ENCODE data around the gene PLEKHM3.

The PLEKHM3 gene

DNA sequence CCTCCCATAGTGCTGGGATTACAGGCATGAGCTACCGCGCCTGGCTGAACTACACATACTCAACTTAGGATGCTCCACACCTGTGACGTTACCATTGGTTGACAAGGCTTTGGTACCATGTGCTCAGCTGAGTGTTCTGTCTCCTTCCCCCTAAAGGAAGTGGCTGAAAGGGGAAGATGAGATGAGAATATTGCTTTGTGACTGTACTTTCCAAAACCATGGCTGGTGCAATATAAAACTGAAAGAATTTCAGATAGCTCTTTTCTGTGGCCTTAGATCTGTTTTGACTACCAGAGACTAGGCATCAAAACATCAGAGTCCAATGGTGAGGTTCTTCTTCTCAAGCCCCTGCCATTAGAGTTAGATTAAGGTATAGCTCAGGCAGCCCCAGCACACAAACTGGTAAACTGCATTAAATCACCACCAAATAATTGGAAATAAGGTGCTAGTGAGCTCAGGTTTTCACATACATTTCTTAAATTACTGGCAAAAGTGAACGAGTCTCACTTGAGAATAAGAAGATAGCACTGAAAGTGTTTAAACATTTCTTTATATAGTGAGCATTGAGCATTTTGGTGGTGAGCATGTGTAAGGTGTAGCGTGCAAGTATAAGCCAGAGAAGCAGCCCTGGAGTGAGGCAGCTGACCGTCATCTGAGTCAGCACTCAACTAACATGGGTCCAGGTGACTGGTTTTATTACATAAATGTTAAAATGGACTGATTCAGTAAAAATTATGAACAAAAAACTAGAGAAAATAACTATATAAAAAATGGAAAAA is 142.1 kb downstream of the PLEKHM3 start:
- DNase-seq, result no peak

DNA sequence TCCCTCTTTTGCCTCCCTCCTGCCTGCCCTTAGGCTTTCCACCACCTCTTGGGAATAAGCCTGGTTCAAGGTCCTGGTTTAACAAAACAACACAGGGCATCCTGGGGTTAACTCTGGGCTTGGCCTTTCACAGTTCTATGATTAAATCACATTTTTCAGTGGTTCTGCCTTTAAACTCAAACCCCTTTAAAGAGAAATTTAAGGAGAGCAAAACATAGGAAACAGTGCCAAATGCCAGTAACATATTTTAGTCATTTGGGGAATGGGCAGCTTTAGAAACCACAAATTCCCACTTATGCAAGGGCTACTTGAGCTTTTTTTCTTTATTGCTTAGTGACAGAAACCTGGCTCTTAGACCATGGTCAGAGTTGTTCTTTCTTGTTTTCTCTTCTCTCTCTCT is 143.4 kb downstream of the PLEKHM3 start:
- no peak for DNase-seq

DNA sequence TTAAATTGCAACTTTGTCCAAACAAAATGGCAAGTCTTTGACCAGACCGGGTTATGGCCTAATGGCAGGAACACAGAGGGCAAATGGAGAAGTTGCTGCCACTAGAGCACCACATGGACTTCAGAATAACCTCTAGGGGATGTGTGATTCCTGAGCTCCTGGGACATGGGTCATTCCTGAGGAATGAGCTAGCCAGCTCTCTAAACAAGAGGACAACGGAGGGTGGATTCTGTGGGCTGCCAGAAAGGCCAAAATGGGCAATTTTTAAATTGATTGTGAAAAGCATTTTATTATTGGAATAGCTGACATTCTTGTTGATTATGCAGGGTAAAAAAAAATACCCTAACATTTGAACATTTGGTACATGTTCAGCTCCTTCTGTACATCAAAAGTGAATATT is 145.8 kb downstream of the PLEKHM3 start:
- no peak for DNase-seq

GRCh38 chr2:207876842-207877535 is 148.3 kb downstream of the PLEKHM3 start:
- DNase-seq, result no peak

DNA sequence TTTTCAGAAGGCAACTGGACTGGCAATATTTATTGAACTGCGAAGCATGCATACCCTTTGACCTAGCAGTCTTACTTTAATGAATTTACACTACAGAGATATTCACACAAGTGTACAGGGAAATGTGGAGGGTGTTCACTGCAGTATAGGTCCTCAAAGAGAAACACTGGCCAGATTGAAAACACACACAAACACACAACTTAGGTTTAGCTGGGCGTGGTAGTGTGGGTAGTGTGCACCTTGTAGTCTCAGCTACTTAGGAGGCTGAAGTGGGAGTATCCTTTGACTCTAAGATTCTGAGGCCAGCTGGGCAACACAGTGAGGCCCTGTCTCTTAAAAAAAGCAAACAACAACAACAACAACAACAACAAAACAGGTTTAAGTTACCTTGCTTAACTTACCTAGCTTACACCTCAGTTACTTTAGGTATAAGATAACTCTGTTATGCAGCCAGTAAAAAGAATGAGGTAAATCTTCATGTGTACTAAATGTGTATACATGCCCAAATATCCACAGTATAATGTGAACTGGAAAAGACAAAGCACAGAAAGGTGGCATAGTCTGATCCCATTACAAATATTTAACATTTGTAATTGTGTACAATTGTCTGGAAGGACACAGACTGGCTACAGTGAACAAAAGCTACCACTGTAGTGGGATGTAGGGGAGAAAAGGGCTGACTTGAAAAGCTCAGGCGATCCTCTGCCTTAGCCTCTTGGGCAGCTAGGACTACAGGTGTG is 149.7 kb downstream of the PLEKHM3 start:
- no peak for DNase-seq

DNA sequence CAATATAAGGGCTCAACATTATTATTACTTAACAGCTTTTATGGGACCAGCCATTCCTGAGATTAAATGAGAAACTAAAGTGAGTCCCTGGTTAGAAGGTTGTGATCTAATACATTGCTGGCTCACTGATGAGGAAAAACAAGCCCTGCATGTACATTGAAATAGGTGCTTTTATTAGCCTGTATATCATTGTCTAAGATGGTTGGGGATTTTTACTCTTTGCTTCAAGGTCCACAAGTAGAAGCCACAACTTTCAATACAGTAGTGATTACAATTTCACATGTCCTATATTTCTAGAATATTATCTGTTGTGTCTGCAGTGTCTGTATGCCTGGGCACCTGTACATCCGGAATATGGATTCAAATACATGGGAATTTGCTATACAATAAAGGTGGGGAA is 151.5 kb downstream of the PLEKHM3 start:
- DNase-seq, result no peak

DNA sequence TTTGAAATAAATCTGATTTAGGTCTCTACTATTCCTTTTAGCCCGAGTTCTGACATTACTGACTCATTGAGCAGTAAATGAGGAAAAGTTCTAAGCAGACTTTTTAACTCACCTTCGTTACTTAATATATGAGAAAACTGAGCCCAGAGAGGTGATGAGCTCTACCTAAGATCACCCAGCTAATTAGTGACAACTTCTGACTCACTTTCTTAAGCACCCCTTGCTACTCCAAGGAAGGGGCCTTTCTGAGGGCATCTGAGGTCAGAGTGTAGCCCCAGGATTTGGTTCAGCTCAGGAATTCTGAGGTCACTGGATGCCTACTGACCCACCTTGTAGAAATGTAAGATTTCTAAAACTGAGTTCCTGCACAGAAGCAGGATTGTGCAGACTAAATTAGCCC is 153.4 kb downstream of the PLEKHM3 start:
- DNase-seq, result no peak

GRCh38 chr2:207871506-207871905 is 153.8 kb downstream of the PLEKHM3 start:
- DNase-seq, result no peak

DNA sequence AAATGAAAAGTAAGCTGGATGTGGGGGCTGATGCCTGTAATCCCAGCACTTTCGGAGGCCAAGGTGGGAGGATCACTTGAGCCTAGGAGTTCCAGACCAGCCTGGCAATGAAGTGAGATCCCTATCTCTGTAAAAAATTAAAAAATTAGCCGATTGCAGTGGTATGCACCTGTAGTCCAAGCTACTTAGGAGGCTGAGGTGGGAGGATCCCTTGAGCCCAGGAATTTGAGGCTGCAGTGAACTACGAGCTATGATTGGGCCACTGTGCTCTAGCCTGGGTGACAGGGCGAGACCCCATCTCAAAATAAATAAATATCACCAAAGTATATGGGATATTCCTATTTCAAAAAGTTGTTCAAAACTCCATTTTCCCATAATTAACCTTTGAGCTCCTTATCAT is 154.5 kb downstream of the PLEKHM3 start:
- no peak for DNase-seq

- DNase-seq, result no peak
These were observed 155.2 kb downstream of the PLEKHM3 start for GRCh38 chr2:207869784-207870778.

GRCh38 chr2:207868855-207869596 is 156.3 kb downstream of the PLEKHM3 start:
- no peak for DNase-seq

- no peak for DNase-seq
These were observed 157.4 kb downstream of the PLEKHM3 start for GRCh38 chr2:207867905-207868304.

- DNase-seq, result no peak
These were observed 158.3 kb downstream of the PLEKHM3 start for GRCh38 chr2:207867056-207867455.

DNA sequence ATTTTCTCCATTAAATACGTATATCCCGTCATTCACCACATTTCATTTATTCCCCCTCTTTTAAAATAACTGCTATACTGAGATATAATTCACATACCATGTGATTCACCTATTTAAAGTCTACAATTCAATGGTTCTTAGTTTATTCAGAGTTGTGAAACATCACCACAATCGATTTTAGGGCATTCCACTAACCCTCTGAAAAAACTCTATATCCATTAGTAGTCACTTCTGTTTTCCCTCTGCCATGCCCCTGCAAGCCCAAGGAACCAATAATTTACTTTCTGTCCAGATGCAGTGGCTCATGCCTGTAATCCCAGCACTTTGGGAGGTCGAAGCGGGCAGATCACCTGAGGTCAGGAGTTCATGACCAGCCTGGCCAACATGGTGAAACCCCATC is 160.1 kb downstream of the PLEKHM3 start:
- DNase-seq, result no peak

DNA sequence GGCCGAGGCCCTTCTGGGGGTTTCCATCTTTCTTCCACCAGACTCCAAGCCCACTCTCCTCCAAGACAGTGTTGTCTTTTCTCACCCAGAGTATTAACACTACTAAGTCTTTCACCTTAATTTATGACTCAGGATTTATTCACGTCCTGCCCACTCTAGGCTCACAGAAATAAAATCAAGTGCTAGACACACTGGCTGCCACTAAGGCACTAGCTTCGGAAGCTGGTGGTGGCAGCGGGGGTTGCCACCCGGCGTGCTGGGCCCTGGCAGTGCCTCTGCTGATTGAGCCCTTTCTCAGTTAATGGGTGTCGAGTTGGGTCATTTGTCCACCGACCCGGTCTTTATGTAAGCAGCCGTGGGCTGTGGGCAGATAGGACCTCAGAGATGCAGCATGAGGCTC is 162.0 kb downstream of the PLEKHM3 start:
- DNase-seq, result no peak

DNA sequence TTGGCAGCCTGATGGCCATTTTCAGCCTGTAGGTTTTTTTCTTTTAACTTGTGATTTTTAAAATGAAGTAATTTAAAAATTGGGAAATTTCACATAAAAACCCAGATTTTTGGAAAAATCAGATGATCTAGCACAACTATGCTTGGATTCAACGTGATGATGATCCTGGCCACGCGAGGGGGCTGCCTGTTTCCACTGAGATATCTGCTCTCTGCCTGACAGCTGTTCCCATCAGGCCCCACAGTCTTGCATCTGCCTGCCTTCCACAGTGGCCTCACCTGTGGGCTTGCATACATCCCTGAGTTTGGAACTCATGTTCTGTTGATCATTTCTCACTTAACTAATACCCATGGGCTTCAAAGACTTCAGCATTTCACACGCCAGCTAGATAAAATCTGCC is 163.5 kb downstream of the PLEKHM3 start:
- DNase-seq, result no peak

GRCh38 chr2:207860685-207861084 is 164.6 kb downstream of the PLEKHM3 start:
- DNase-seq, result no peak

DNA sequence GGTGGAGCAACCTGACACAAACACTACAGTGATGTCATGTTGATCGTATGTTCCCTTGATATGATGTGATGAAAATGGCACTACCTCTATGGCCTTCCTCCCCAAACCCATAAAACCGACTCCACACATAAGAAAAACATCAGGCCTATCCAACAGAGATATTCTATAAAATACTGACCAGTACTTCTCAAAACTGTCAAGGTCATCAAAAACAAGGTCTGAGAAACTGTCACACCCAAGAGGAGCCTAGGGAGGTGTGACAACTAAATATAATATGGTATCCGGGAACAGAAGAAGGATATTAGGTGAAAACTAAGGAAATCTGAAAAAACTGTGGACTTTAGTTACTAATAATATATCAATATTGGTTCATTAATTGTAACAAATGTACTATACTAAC is 169.7 kb downstream of the PLEKHM3 start:
- no peak for DNase-seq

DNA sequence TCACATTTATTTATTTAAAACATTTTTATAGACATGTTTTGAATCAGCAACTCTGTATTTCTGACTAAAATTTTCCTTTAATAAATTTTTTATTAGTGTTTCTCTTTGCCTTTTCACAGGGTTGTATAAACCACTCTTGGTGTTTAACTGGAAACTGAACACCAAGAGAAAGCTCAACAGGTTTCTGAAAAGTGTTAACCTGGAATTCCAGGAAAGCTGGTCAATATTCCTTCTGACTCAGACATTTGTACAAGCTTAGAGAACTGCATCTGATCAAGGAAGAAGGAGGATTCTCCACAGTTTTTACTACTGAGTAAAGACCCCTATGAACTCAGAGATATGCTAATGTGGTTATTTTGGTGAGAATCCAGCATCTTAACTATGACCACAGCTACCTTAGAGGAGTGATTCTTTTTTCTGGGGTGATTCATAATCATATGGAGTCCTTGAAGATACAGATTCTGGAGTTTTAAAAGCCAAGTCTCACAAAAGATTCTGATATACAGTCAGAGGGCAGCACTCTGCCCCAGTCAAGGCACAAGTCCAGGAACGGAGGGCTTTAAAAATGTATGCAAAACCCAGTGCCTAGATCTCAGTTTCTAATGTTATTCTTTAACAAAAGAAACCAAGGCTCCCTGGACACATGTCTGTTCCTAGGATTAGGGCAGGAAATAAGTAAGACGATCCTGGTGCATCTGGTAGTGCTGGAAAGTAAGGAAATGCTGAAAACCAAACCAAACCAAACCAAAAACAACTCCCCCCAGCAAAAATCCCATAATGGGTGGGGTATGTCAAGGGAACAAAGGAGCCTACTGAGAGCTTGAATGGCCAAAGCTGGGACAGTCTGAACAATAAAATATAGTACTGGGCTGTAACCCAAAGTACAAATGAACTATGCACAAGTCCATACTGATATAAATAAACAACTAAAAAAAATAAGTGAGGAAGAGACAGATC is 170.6 kb downstream of the PLEKHM3 start:
- DNase-seq, result no peak

DNA sequence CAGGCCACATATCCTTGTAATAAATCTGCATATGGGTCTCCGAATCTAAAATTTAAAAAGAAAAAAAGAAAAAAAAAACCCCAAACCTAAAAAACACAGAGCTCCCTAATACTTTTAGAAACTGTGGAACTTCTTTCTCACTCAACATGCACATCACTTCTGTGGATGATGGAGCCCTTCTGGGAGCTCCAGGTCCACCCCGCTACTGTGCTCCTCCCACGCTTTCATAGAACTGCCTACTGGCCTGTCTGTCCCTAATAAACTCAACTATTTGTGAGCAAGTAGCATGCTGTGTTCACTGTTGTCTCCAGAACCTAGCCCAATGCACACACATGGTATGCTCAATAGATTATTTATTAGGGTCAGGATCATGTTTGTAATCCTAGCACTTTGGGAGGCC is 172.5 kb downstream of the PLEKHM3 start:
- no peak for DNase-seq

- no peak for DNase-seq
These were observed 175.9 kb downstream of the PLEKHM3 start for GRCh38 chr2:207849443-207849842.
